GM10266 (cell line): ENCODE measurements around the gene ZCRB1.

ENCODE experiments used
- DNase-seq: peaks from one replicate; pipeline ENCODE4 v3.0.0; 2012; ENCODE audit errors: extremely low spot score
- TF ChIP-seq, protein P1 (sequence below): IDR thresholded peaks from 2 replicates; pipeline ENCODE4 v1.5.1; 2012; ENCODE audit warnings: mild to moderate bottlenecking, low read depth; ENCODE audit not compliant: control insufficient read depth, insufficient read depth; ENCODE audit errors: missing control alignments

Gene ZCRB1

DNA sequence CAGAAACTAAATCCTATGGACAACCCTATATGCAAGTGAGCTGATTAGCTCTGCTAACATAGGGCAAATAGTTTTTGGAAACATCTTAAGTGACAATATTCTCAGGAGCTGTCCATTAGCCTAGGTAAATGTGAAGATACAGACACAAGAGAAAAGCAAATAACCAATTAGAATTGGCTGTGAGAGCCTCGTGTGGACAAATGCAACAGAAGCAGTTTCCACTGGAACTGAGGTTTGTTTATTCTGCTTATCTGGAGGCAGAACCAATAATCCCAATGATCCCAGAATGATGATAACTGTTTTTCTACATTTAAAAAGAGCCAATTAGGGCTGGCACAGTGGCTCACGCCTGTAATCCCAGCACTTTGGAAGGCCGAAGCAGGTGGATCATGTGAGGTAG, 44.6 kb downstream of the ZCRB1 start:
- DNase-seq, result no peak
- TF ChIP-seq, protein P1, sequence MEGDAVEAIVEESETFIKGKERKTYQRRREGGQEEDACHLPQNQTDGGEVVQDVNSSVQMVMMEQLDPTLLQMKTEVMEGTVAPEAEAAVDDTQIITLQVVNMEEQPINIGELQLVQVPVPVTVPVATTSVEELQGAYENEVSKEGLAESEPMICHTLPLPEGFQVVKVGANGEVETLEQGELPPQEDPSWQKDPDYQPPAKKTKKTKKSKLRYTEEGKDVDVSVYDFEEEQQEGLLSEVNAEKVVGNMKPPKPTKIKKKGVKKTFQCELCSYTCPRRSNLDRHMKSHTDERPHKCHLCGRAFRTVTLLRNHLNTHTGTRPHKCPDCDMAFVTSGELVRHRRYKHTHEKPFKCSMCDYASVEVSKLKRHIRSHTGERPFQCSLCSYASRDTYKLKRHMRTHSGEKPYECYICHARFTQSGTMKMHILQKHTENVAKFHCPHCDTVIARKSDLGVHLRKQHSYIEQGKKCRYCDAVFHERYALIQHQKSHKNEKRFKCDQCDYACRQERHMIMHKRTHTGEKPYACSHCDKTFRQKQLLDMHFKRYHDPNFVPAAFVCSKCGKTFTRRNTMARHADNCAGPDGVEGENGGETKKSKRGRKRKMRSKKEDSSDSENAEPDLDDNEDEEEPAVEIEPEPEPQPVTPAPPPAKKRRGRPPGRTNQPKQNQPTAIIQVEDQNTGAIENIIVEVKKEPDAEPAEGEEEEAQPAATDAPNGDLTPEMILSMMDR, result no peak

DNA sequence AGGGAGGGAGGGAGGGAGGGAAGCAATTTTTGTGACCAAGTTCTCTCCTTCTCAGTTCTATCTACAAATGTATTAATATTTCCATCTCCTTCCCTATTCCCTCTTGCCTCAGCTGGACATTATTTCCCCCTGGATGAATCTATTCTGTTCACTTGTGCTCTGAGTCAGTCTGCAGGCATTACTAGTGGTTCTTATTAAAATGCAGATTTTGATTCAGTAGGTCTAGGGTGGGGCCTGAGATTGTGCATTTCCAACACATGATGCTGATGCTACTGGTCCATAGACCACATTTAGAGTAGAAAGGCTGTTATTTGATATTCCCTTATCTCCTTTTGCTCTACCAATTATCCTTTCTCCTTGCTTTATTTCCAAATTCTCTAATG, 47.8 kb downstream of the ZCRB1 start:
- DNase-seq, result no peak
- TF ChIP-seq, protein P1, result no peak

DNA sequence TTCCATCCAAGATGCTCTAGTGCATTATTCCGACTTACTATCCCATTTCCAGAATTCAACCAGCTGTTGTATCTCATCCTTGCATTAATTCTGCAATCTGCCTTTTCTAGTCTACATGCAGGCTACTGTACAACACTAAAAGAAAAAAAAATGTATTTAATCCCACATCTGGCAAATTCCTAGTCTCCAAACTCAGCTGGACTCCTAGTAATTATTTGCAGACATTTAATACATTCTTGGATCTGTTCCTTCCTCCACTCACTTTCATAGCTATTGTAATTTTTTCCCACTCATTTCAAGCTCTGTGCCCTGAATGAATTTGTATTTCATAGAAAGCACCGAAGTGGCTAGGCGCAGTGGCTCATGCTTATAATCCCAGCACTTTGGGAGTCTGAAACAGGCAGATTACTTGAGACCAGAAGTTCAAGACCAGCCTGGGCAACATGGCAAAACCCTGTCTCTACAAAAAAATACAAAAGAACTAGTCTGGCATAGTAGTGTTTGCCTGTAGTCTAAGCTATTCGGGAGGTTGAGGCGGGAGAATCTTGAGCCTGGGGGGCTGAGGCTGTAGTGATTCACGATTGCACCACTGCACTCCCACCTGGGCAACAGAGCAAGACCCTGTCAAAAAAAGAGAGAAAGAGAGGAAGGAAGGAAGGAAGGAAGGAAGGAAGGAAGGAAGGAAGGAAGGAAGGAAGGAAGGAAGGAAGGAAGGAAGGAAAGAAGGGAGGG, 48.3 kb downstream of the ZCRB1 start:
- TF ChIP-seq, protein P1, result no peak
- DNase-seq, result no peak

DNA sequence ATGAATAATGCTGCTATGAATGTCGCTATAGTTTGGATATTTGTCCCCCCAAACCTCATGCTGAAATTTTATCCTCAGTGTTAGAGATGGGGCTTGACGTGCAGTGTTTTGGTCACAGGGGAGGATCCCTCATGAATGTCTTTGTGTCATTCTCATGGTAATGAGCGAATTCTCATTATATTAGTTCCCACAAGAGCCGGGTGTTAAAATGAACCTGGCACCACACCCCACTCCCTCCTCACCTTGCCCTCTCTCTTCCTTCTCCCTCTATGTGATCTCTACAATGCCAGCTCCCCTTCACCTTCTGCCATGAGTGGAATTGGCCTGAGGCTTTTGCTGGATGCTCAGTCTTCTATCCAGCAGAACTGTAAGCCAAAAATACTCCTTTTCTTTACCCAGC, 50.4 kb downstream of the ZCRB1 start:
- DNase-seq, result no peak
- TF ChIP-seq, protein P1, result no peak

DNA sequence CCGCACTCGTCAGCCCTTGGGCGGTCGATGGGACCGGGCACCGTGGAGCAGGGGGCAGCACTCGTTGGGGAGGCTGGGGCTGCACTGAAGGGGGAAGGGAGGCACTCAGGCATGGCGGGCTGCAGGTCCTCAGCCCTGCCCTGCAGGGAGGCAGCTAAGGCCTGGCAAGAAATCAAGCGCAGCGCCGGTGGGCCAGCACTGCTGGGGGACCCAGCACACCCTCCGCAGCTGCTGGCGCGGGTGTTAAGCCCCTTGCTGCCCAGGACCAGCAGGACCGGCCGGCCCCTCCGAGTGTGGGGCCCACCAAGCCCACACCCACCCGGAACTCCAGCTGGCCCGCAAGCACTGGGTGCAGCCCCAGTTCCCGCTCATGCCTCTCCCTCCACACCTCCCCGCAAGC, 52.2 kb downstream of the ZCRB1 start:
- no peak for DNase-seq

DNA sequence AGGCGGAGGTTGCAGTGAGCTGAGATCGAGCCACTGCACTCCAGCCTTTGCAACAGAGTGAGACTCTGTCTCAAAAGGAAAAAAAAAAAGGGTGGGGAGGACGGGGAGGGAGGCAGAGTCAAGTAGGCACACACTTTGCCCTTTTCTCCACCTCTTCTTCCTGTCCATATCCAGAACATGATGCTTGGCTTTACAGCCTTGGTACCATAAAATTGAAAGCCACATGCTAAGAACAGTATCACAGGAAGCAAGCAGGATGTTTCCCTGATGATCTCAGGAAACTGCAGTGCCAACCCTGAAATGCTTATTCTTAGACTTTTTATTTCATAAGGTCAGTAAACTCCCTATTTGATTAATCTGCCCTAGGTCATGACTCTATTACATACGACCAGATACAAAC, 55.3 kb downstream of the ZCRB1 start:
- DNase-seq, result no peak
- TF ChIP-seq, protein P1, result no peak

More for the DNA sequence above, 52.2 kb downstream of the ZCRB1 start:
- TF ChIP-seq, protein P1, result no peak

DNA sequence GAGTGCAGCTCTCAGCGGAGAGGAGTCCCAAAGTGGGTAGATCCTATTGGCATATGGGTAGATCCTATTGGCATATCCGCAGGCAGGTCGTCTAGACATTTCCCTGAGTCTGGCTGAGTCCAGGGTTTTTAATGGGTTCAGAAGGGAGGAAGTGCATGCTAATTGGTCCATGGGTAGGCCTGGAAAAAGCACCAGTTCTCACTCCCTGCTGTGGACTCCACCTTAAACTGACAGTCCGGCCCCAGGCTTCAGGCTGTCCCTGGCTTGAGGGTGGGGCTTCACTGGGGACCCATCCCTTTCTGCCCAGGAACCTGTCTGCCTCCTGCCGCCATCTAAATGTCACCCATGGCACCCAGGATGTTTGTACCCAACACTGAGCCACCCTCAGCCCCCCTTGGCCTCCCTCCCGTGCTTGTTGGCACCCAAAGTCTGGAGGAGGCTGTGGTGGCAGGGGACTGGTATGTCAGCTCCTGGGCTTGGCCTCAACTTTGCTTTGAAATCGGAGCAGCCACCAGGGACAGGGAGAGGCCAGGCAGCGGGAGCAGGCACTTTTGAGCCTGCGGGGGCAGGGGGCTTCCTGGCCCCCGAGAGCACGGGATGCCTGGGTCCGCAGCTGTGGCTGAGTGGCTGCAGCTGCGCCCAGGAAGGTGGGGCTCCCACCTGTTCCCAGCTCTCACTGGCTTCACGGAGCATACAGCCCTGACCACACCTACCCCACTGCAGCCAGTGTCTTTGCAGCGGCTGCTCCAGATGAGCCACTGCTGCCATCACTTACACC, 58.3 kb downstream of the ZCRB1 start:
- TF ChIP-seq, protein P1, result no peak
- DNase-seq, result no peak
